Gastroesophageal sphincter (tissue), 4 donors: ENCODE results near the gene COL28A1. TPM values are rescaled to one million over a fixed set of nuclear protein-coding genes. Genes with fewer than 3 reads are reported as not detected.

Experiments used
- ATAC-seq: fragments of 150-250 bp; one replicate; pipeline ENCODE4 v1.9.1; 2016; ENCODE audit warnings: mild to moderate bottlenecking, moderate library complexity
- H3K27ac ChIP-seq, 4 donors: fragments of 200-600 bp; sonication (generic) in 3 of 4; 1 replicate in 3 of 4; 2 replicates in 1 of 4; pipeline ENCODE4 v1.5.1; 2016 to 2019
- H3K27me3 ChIP-seq: fragments of 200-600 bp; sonication (generic); one replicate; pipeline ENCODE4 v1.5.1; 2019
- H3K36me3 ChIP-seq, 2 donors: fragments of 200-600 bp; sonication (generic); one replicate each; pipeline ENCODE4 v1.5.1; 2019; ENCODE audit warnings: control low read depth in 1 of 2
- H3K4me1 ChIP-seq, 3 donors: fragments of 200-600 bp; sonication (generic); 1 replicate in 2 of 3; 2 replicates in 1 of 3; pipeline ENCODE4 v1.5.1; 2016 to 2019; ENCODE audit warnings: control low read depth in 2 of 3
- H3K4me3 ChIP-seq, 2 donors: fragments of 200-600 bp; sonication (generic); one replicate each; pipeline ENCODE4 v1.5.1; 2019; ENCODE audit warnings: mild to moderate bottlenecking in 1 of 2, moderate library complexity in 1 of 2
- H3K9me3 ChIP-seq, 3 donors: fragments of 200-600 bp; sonication (generic); one replicate each; pipeline ENCODE4 v1.5.1; 2017 to 2019; ENCODE audit warnings: control low read depth in 2 of 3
- EP300 ChIP-seq: sonication (generic); formaldehyde crosslinking; IDR thresholded peaks from one replicate; pipeline ENCODE4 v1.6.1; 2017; ENCODE audit warnings: antibody characterized with exemption, mild to moderate bottlenecking
- POLR2A ChIP-seq, 2 donors: fragments of 450-650 bp; IDR thresholded peaks; one replicate each; pipeline ENCODE4 v1.6.1; 2017; ENCODE audit warnings: antibody characterized with exemption in 2 of 2, mild to moderate bottlenecking in 2 of 2, moderate library complexity in 1 of 2
- POLR2AphosphoS5 ChIP-seq: sonication (generic); formaldehyde crosslinking; IDR thresholded peaks from one replicate; pipeline ENCODE4 v1.6.1; 2017; ENCODE audit warnings: antibody characterized with exemption
- WGBS, 2 donors: methylation state at CpG; one replicate each; pipeline ENCODE4 v1.1.5; 2018; ENCODE audit warnings: low coverage in 1 of 2; 5-methylcytosine and 5-hydroxymethylcytosine counted together
- total RNA-seq, 4 donors: library from RNA; depleted of rRNA; stranded (reverse); fragments of >200 nt; gene quantifications; one replicate each; pipeline ENCODE4 v1.1.0, GENCODE V29; 2016
- TF ChIP-seq, protein P1 (sequence below), 4 experiments: fragments of 200-600 bp in 2 of 4; fragments of 450-650 bp in 2 of 4; sonication (generic) in 1 of 4; IDR thresholded peaks; one replicate each; pipeline ENCODE4 v1.5.1; 2017 to 2019; ENCODE audit warnings: antibody characterized with exemption in 4 of 4, mild to moderate bottlenecking in 2 of 4, moderate library complexity in 2 of 4

The COL28A1 gene
- total RNA-seq, 4 donors from 2014 or later: 12.5 to 21.3 (median 18.7) TPM

DNA sequence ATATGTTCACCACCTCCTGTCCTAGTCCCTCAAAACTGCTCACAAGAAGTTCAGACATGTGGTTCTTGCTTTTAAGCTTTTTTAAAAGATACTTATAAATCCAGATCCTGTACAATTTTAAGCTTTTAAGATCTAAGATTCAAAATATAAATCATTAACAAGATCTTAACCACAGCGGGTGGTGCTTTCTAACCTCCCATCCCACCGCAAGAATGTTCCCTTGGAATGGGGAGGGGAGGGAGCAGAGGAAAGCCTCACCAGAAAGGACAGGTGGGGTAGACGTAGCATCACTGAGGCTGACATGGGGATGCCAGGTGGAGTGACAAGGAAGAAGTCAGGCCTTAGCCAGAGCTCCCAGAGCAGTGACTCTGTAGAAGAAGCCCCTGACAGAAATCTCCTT is 219.8 kb downstream of the COL28A1 start:
- WGBS, 2 donors: 68 to 100% methylated on average over 1 to 3 of the region's 3 CpGs
- TF ChIP-seq POLR2A (IDR thresholded peaks at IDR 0.05): no peak
- TF ChIP-seq, protein P1, sequence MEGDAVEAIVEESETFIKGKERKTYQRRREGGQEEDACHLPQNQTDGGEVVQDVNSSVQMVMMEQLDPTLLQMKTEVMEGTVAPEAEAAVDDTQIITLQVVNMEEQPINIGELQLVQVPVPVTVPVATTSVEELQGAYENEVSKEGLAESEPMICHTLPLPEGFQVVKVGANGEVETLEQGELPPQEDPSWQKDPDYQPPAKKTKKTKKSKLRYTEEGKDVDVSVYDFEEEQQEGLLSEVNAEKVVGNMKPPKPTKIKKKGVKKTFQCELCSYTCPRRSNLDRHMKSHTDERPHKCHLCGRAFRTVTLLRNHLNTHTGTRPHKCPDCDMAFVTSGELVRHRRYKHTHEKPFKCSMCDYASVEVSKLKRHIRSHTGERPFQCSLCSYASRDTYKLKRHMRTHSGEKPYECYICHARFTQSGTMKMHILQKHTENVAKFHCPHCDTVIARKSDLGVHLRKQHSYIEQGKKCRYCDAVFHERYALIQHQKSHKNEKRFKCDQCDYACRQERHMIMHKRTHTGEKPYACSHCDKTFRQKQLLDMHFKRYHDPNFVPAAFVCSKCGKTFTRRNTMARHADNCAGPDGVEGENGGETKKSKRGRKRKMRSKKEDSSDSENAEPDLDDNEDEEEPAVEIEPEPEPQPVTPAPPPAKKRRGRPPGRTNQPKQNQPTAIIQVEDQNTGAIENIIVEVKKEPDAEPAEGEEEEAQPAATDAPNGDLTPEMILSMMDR (IDR thresholded peaks at IDR 0.05): no peak
- TF ChIP-seq POLR2AphosphoS5: no peak
- no peak for TF ChIP-seq EP300
- no peak for ATAC-seq

GRCh38 chr7:7312323-7312722 is 223.3 kb downstream of the COL28A1 start:
- no peaks in the 10 kb centered on the region for H3K36me3 ChIP-seq
- ATAC-seq: no peak

More for the DNA sequence above, 219.8 kb downstream of the COL28A1 start:
- H3K4me3 ChIP-seq: no peak overlapping the region
- no peaks in the 10 kb centered on the region for H3K4me1 ChIP-seq
- H3K27ac ChIP-seq: no peak overlapping the region
- no peaks in the 10 kb centered on the region for H3K27me3 ChIP-seq
- H3K36me3 ChIP-seq: no peaks in the 10 kb centered on the region
- H3K9me3 ChIP-seq: no peaks in the 10 kb centered on the region

GRCh38 chr7:7311001-7311400 is 224.7 kb downstream of the COL28A1 start:
- H3K9me3 ChIP-seq: no peaks in the 10 kb centered on the region
- no peak overlapping the region for H3K4me3 ChIP-seq
- H3K27me3 ChIP-seq: no peaks in the 10 kb centered on the region
- no peaks in the 10 kb centered on the region for H3K4me1 ChIP-seq
- H3K36me3 ChIP-seq: no peaks in the 10 kb centered on the region
- no peak overlapping the region for H3K27ac ChIP-seq
- TF ChIP-seq EP300 (no peak), POLR2AphosphoS5 (no peak), POLR2A (IDR thresholded peaks at IDR 0.05) (no peak)
- TF ChIP-seq, protein P1 (IDR thresholded peaks at IDR 0.05): no peak
- ATAC-seq: no peak
- 67 to 86% methylated on average over 2 of the region's 2 CpGs for WGBS, 2 donors

More at GRCh38 chr7:7312323-7312722, 223.3 kb downstream of the COL28A1 start:
- H3K27me3 ChIP-seq: no peaks in the 10 kb centered on the region
- WGBS, 2 donors: 82 to 100% methylated on average over 1 to 2 of the region's 2 CpGs
- H3K4me3 ChIP-seq: no peak overlapping the region
- H3K4me1 ChIP-seq: no peaks in the 10 kb centered on the region
- no peak overlapping the region for H3K27ac ChIP-seq
- TF ChIP-seq POLR2AphosphoS5 (no peak), EP300 (no peak)
- H3K9me3 ChIP-seq: no peaks in the 10 kb centered on the region

- no peaks in the 10 kb centered on the region for H3K9me3 ChIP-seq
- ATAC-seq: no peak
- TF ChIP-seq EP300 (no peak), POLR2AphosphoS5 (no peak), POLR2A (IDR thresholded peaks at IDR 0.05) (no peak)
- TF ChIP-seq, protein P1 (IDR thresholded peaks at IDR 0.05): no peak
Observed at GRCh38 chr7:7309203-7309602, 226.5 kb downstream of the COL28A1 start.

More at GRCh38 chr7:7309203-7309602, 226.5 kb downstream of the COL28A1 start:
- no peaks in the 10 kb centered on the region for H3K36me3 ChIP-seq
- WGBS, 2 donors: 85 to 100% methylated on average over 1 of the region's 1 CpG
- no peak overlapping the region for H3K27ac ChIP-seq
- H3K27me3 ChIP-seq: no peaks in the 10 kb centered on the region
- no peak overlapping the region for H3K4me3 ChIP-seq
- no peaks in the 10 kb centered on the region for H3K4me1 ChIP-seq

Other genes with a start within 250 kb of the COL28A1 start
- 10 to 100 TPM; 24.2 to 40.3 (median 31.5) TPM for gene MIOS, start 31.0 kb upstream of the COL28A1 start, total RNA-seq
- gene UMAD1, start 104.9 kb upstream of the COL28A1 start, total RNA-seq: 10 to 100 TPM in 3 of 4 donors, 1 to 10 TPM in 1; 7.4 to 24.4 (median 15.9) TPM
- 10 to 100 TPM; 10.6 to 21.0 (median 14.1) TPM for gene RPA3, start 182.7 kb upstream of the COL28A1 start, total RNA-seq